Measurements from ENCODE around the gene THSD4.
"Not testable (repeated sequence)": the region's sequence is repeated elsewhere in the genome, so short reads cannot be mapped to it uniquely, and the experiment has no call there.

The THSD4 gene

DNA sequence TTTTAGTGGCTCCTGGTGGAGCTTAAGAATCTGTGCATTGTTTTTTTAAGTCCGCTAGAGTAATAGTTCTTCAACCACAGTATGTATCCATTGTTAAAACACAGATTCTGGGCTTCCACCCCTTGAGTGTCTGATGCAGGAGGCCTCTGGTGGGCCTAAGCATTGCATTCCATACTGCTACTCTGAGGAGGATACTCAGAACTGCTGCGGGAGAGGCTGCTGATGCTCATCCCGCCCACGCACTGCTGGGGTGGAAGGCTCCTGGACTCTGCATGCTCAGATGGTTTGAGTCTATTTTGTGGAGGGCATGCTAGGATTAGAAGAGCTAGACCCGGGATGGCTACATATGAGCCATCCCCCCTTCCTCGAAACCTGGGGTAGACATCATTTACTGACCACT is 74.4 kb downstream of the THSD4 start:
- DNase-seq (ENCODE audit: low spot score): no peak

DNA sequence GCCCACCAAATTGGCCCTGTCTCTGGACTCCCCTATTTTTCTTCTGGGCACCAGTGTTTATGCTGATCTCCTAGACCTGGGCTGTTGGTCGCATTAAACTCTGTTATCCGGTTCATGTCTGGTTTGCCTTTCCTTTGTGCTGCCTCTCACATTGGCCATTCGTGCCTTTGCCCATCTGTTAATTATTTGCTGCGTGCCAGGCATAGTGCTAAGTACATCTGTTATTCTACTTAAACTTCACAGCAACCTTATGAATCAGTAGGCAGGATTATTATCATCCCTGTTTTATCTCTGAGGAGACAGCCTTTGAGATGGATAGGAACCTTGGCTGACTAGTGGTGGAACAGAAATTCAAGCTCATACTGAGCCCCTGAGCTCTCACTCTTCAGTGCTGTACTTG is 76.0 kb downstream of the THSD4 start:
- DNase-seq (ENCODE audit: low spot score): no peak

GRCh38 chr15:71192816-71193215 is 77.5 kb downstream of the THSD4 start:
- no peak for DNase-seq (ENCODE audit: low spot score)

DNA sequence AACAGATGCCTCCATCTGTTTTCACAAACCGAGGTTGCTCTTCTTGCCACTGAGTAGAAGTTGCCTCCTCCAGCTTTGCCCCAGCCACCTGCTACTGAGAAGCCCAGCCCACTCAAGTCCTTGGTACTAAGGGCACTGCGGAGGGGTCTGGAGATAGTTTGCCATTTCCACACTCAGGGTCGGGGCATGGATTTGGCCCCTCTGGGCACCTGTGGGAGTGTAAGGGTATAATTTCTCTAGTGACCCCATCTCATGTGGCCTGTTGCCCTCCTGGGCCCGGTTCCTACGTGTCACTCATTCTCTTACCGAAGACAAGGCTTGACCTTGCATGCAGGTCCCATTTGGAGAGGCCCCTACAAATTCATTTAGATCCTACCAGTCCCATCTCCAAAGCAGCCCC is 79.0 kb downstream of the THSD4 start:
- DNase-seq (ENCODE audit: low spot score): no peak

- no peak for DNase-seq (ENCODE audit: low spot score)
Measured at GRCh38 chr15:71195242-71195641, 80.0 kb downstream of the THSD4 start.

DNA sequence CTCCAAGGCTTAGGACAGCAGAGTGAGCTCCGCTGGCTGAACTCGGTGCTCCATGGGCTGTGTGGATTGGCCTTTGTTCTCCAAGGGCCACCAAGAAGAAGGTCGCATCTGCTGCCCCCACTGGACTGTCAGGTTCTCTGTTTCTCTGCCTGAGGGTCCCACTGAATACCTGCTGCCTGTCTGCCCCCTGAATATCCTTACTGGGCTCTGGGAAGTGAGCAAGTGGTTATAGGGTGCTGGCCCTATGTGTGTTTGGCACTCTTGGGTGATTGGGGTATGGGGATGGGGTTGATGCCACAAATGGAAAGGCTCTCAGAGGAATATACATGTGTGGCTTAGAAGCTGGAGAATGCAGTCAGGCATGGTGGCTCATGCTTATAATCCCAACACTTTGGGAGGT is 82.3 kb downstream of the THSD4 start:
- no peak for DNase-seq (ENCODE audit: low spot score)

DNA sequence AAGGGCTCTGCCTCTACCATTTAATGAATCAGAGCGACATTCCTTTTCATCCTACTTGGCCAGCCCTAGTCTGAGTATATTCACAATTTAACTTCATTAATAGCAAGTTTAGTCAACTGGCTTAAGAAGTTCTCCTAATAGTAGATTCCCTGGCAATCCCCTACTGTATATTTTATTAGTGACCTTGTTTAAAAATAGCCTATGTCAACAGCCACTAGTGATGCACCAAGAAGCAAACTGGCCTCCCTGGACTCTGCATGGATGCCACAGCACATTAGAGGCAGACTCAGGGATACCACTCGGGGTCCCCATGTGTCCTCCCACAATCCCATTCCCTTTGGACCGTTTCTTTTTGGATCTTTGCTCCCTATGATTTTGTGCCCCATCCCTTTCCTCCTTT is 83.6 kb downstream of the THSD4 start:
- no peak for DNase-seq (ENCODE audit: low spot score)

- DNase-seq (ENCODE audit: low spot score): no peak
Measured at GRCh38 chr15:71199384-71200351, 84.4 kb downstream of the THSD4 start.

DNA sequence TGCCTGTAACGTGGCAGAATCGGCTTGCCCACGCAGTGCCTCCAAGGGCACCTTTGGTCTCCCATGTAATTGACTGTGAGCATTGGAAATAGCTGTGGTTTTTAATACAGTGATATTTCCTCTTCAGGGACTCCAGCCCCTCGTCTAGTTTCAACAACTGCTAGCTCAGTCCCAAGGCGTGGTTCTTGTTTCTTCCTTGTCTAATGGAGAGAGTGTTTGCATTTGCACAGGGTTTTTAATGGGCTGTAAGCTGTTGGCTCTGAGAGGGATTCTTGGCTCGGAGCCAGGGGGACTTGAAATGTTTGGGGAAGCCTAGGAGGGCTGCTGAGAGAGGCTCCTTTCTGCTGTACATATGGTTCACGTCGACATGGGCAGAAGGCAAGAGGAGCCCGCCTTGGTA is 86.2 kb downstream of the THSD4 start:
- no peak for DNase-seq (ENCODE audit: low spot score)

DNA sequence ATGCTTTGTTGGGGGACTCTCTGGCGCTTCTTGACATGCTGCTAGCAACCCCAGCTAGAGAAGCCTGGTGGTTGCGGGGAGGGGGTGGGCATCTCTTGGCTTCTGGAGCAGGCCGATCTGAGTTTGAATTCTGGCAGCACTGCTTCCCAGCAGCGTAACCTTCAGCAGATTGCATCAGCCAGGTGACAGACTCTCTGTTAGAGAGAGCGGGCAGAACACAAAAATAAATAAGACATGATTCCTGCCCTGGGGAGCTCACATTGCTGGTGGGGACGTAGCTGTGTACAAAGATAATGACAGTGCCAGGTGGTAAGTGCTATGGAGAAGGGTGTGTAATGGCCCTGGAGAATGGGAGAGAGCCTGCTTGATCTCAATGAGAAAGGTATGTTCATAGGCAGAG is 87.4 kb downstream of the THSD4 start:
- no peak for DNase-seq (ENCODE audit: low spot score)

GRCh38 chr15:71203586-71204474 is 88.6 kb downstream of the THSD4 start:
- no peak for DNase-seq (ENCODE audit: low spot score)

- DNase-seq (ENCODE audit: low spot score): no peak
Measured at GRCh38 chr15:71207141-71207540, 91.9 kb downstream of the THSD4 start.

GRCh38 chr15:71212146-71212545 is 96.9 kb downstream of the THSD4 start:
- DNase-seq (ENCODE audit: low spot score): no peak

- DNase-seq (ENCODE audit: low spot score): not testable (repeated sequence)
Measured at GRCh38 chr15:71213943-71214342, 98.7 kb downstream of the THSD4 start.

- no peak for DNase-seq (ENCODE audit: low spot score)
Measured at GRCh38 chr15:71215126-71215894, 100.0 kb downstream of the THSD4 start.

DNA sequence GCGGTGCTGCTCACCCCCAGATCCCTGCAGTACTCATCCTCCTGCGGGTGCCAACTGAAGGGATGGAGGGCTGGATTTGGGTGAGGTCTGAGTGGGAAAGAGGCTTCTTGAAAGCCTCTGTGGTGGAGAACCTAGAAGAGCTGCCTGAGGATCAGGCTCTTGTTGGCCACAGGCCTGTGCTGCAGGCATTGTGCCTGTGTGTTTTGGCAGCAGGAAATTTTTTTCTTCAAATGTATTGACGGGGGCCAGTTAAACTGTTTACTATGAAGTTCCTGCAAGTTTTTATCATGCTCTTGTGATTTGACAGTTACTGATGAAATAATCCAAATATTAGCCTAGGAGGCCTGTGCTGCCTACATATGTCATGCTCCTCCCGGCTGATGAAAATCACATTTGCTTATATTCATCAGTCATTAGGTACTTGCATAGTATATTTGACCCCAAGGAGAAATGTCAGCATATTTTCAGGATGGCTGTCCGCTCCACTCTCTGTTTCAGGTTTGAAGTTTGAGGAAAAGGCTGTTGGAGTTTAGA is 103.1 kb downstream of the THSD4 start:
- no peak for DNase-seq (ENCODE audit: low spot score)

GRCh38 chr15:71219101-71219500 is 103.8 kb downstream of the THSD4 start:
- DNase-seq (ENCODE audit: low spot score): no peak

DNA sequence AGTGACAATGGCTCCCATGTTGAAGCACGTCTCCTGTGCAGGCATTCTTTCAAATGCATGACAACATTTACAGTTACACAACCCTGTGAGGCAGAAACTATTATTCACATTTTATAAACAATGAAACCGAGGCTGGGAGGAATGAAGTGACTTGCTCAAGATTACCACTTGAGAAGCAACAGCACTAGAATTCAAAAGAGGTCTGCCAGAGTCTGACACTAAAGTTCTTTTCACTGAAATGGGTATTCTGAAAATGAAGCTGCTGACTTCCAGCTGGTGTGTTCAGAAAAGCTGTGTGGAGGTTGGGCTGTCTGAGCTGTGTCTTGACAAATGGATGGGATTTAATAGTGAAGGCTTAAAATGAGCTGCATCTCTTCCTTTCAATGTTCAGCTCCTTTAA is 104.4 kb downstream of the THSD4 start:
- no peak for DNase-seq (ENCODE audit: low spot score)

DNA sequence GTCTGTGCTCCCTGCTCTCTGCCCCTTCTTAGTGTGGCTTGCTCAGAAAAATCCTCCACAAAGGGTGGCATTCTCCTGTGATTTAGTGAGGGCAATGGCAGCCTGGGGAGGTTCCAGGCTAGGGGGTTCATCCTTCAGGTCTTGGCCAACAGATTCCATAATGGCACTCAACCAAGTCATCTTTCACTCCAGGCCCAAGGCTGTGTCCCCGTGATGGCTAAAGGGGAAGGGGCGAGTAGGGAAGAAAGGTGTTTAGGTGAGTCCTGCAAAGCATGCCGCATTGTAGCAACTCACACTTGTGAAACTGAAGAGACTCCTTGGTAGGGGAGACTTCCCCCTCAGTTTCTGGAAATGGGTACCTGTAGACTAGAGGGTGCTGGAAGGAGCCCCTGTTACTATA is 105.6 kb downstream of the THSD4 start:
- DNase-seq (ENCODE audit: low spot score): no peak

GRCh38 chr15:71221417-71221816 is 106.1 kb downstream of the THSD4 start:
- no peak for DNase-seq (ENCODE audit: low spot score)

DNA sequence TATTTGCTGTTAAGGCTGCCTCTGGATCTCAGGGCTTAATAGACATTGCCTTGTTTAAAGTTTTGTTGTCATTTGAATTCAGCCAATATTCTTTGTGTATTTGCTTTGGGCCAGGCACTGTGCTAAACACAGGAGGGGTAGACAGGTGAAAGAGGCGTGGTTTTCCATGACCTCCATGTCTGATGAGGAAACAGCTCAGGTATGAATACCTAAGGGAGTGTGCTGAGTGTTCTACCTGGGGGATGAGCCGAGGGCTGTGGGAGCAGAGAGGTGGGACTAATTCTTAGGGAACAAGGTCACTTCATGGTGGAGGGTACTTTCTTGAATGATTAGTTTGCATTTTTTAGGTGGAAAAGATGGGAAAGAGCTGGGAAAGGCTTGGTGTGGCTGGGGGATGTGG is 108.2 kb downstream of the THSD4 start:
- DNase-seq (ENCODE audit: low spot score): no peak

DNA sequence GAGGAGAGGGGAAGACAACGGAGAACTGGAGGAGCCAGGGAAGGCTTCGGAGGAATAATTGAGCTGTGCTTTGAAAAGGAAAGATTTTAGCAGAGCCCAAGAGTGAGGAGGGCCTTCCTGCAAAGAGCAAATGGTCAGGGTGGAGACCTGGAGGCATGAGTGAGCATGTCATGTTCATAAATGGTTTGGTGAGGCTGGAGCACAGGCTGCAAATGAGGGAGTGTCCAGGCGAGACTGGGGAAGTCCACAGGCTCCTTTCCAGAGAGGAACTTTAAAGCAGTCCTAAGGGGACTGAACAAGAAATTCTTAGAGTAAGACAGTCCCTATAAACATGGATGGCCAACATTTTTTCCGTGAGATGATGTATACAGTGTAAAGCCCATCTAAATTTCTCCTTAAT is 108.8 kb downstream of the THSD4 start:
- DNase-seq (ENCODE audit: low spot score): no peak
